Fibroblast of skin of left quadriceps (primary cell): ENCODE measurements around the gene HOXD9.

Experiments used
- DNase-seq, 2 experiments: peaks; one replicate each; pipeline ENCODE4 v3.0.0-alpha.2; 2013; ENCODE audit warnings: low read depth in 2 of 2

Gene HOXD9

GRCh38 chr2:176085861-176086771 is 36.4 kb upstream of the HOXD9 start:
- no peak for DNase-seq

GRCh38 chr2:176087330-176088047 is 35.0 kb upstream of the HOXD9 start:
- no peak for DNase-seq

GRCh38 chr2:176088048-176088936 is 34.2 kb upstream of the HOXD9 start:
- DNase-seq, result no peak

GRCh38 chr2:176088937-176089842 is 33.3 kb upstream of the HOXD9 start:
- DNase-seq, result no peak

- DNase-seq, result no peak
These were observed 32.6 kb upstream of the HOXD9 start for GRCh38 chr2:176089843-176090395.

GRCh38 chr2:176090862-176091261 is 31.7 kb upstream of the HOXD9 start:
- DNase-seq, result no peak

GRCh38 chr2:176091329-176092258 is 30.9 kb upstream of the HOXD9 start:
- no peak for DNase-seq

GRCh38 chr2:176092270-176093144 is 30.0 kb upstream of the HOXD9 start, which contains the start of gene HOXD13:
TSS of gene HOXD13 (plus strand) at chr2:176092721. CDS start at chr2:176092891, 170 bp downstream.
- DNase-seq, result no peak

- no peak for DNase-seq
These were observed 29.2 kb upstream of the HOXD9 start for GRCh38 chr2:176093145-176093897.

- DNase-seq, result no peak
These were observed 28.6 kb upstream of the HOXD9 start for GRCh38 chr2:176093898-176094249.

- no peak for DNase-seq
These were observed 28.2 kb upstream of the HOXD9 start for GRCh38 chr2:176094349-176094748.

GRCh38 chr2:176095421-176095820 is 27.1 kb upstream of the HOXD9 start:
- no peak for DNase-seq

- no peak for DNase-seq
These were observed 26.1 kb upstream of the HOXD9 start for GRCh38 chr2:176096243-176096985.

GRCh38 chr2:176096986-176097819 is 25.3 kb upstream of the HOXD9 start:
- DNase-seq, result no peak

- DNase-seq, result no peak
These were observed 24.6 kb upstream of the HOXD9 start for GRCh38 chr2:176097820-176098365.
